Left renal pelvis (tissue), 4 donors: ENCODE results near the gene ALOXE3. TPM values are rescaled to one million over a fixed set of nuclear protein-coding genes. Genes with fewer than 3 reads are reported as not detected.

Source experiments
- DNase-seq, 4 donors: peaks; one replicate each; pipeline ENCODE4 v3.0.0-alpha.2; 2013; ENCODE audit warnings: low read depth in 4 of 4, low spot score in 3 of 4
- polyA plus RNA-seq, 4 donors: library from polyadenylated mRNA; unstranded; fragments of 120-200 nt; gene quantifications; one replicate each; pipeline ENCODE4 v1.2.1, GENCODE V29; 2013; ENCODE audit not compliant: insufficient read length in 4 of 4

The ALOXE3 gene
- polyA plus RNA-seq, 4 donors: 0.24 TPM; not detected in 3

GRCh38 chr17:8142887-8143580 lies 24.7 kb upstream of the ALOXE3 start:
- DNase-seq: no peak

GRCh38 chr17:8142158-8142886 lies 24.0 kb upstream of the ALOXE3 start:
- DNase-seq: no peak

GRCh38 chr17:8141741-8142140 lies 23.4 kb upstream of the ALOXE3 start:
- DNase-seq: no peak

GRCh38 chr17:8141045-8141444 lies 22.7 kb upstream of the ALOXE3 start:
- DNase-seq: no peak

- no peak for DNase-seq
Observed at GRCh38 chr17:8140065-8141029, 22.0 kb upstream of the ALOXE3 start.

- peak in 3 of 4 donors; percentile 93 to 94 (median 94) for DNase-seq
Observed at GRCh38 chr17:8138672-8139371, 20.5 kb upstream of the ALOXE3 start.

- DNase-seq: no peak
Observed at GRCh38 chr17:8138374-8138671, 20.0 kb upstream of the ALOXE3 start.

- no peak for DNase-seq
Observed at GRCh38 chr17:8137645-8138373, 19.5 kb upstream of the ALOXE3 start.

- DNase-seq: no peak
Observed at GRCh38 chr17:8133941-8134340, 15.6 kb upstream of the ALOXE3 start.

GRCh38 chr17:8133399-8133798 lies 15.1 kb upstream of the ALOXE3 start:
- no peak for DNase-seq

- DNase-seq: no peak
Observed at GRCh38 chr17:8131844-8132441, 13.6 kb upstream of the ALOXE3 start.

GRCh38 chr17:8128125-8128784 lies 9.9 kb upstream of the ALOXE3 start:
- DNase-seq: no peak

- DNase-seq: peak in 1 of 4 donors; percentile 19
Observed at GRCh38 chr17:8126491-8127066, 8.3 kb upstream of the ALOXE3 start.

- no peak for DNase-seq
Observed at GRCh38 chr17:8125947-8126490, 7.7 kb upstream of the ALOXE3 start.

GRCh38 chr17:8125154-8125946 lies 7.0 kb upstream of the ALOXE3 start:
- peak in 1 of 4 donors; percentile 75 for DNase-seq

GRCh38 chr17:8124350-8125153 lies 6.2 kb upstream of the ALOXE3 start:
- DNase-seq: peak in 1 of 4 donors; percentile 4
